ENCODE results near the gene TNNT2. TPM values are rescaled to one million over a fixed set of nuclear protein-coding genes. Genes with fewer than 3 reads are reported as not detected.
A peak's percentile ranks its signal among the peaks of the same experiment; 100 is the strongest.

Gene TNNT2
- total and polyA plus RNA-seq, 8 donors, result 1.5 to 12.0 (median 6.7) TPM; not detected in 4

GRCh38 chr1:201363467-201363866, 14.0 kb downstream of the TNNT2 start:
- no peak overlapping the region for H3K4me3 ChIP-seq
- no peak for TF ChIP-seq EP300 (IDR thresholded peaks at IDR 0.05)
- no peak for TF ChIP-seq POLR2AphosphoS5 (IDR thresholded peaks at IDR 0.05)
- no peak for TF ChIP-seq POLR2A (IDR thresholded peaks at IDR 0.05)
- TF ChIP-seq CTCF (IDR thresholded peaks at IDR 0.05), result no peak

GRCh38 chr1:201362906-201363305, 14.6 kb downstream of the TNNT2 start:
- TF ChIP-seq POLR2AphosphoS5 (IDR thresholded peaks at IDR 0.05) (no peak), CTCF (IDR thresholded peaks at IDR 0.05) (no peak), POLR2A (IDR thresholded peaks at IDR 0.05) (no peak), EP300 (IDR thresholded peaks at IDR 0.05) (no peak)
- Histone ChIP-seq H3K36me3 (no peaks in the 10 kb centered on the region), H3K27ac (no peak overlapping the region), H3K27me3 (peaks cover 0 to 44% (median 3%) of the 10 kb centered on the region in 3 donors), H3K4me3 (no peak overlapping the region), H3K9me3 (no peaks in the 10 kb centered on the region), H3K4me1 (no peaks in the 10 kb centered on the region)
- WGBS, 5 donors, result 86 to 93% (median 92%) methylated on average over 1 to 3 of the region's 3 CpGs
- intact Hi-C loops (cut with DNase I; ENCODE audit: low total_unique reads), result loop anchor here (5.0 kb wide), 1 partner anchor 111 kb away; no protein-coding TSS in a partner anchor
- no peak for DNase-seq

More at GRCh38 chr1:201363467-201363866, 14.0 kb downstream of the TNNT2 start:
- DNase-seq, result no peak
- H3K27me3 ChIP-seq, result peaks cover 0 to 49% (median 3%) of the 10 kb centered on the region in 3 donors
- no peaks in the 10 kb centered on the region for H3K9me3 ChIP-seq
- no peaks in the 10 kb centered on the region for H3K4me1 ChIP-seq
- H3K36me3 ChIP-seq, result no peaks in the 10 kb centered on the region
- no peak overlapping the region for H3K27ac ChIP-seq
- intact Hi-C loops (cut with DNase I; ENCODE audit: low total_unique reads), result loop anchor here (5.0 kb wide), 1 partner anchor 111 kb away; no protein-coding TSS in a partner anchor
- 68 to 88% (median 72%) methylated on average over 8 of the region's 8 CpGs for WGBS, 5 donors

GRCh38 chr1:201361652-201362504, 15.6 kb downstream of the TNNT2 start:
- peak in 1 of 2 donors; percentile 69 for DNase-seq
- H3K9me3 ChIP-seq, result no peaks in the 10 kb centered on the region
- intact Hi-C loops (cut with DNase I; ENCODE audit: low total_unique reads), result loop anchor here (5.0 kb wide), 1 partner anchor 110 kb away; no protein-coding TSS in a partner anchor
- peak in 5 of 7 experiments; percentile 54 to 81 (median 69) for TF ChIP-seq CTCF (IDR thresholded peaks at IDR 0.05)
- no peak for TF ChIP-seq POLR2A (IDR thresholded peaks at IDR 0.05)
- no peaks in the 10 kb centered on the region for H3K36me3 ChIP-seq
- H3K4me1 ChIP-seq, result no peaks in the 10 kb centered on the region
- 39 to 48% (median 44%) methylated on average over 10 of the region's 10 CpGs for WGBS, 5 donors
- peaks cover 0 to 41% (median 0%) of the 10 kb centered on the region in 3 donors for H3K27me3 ChIP-seq
- no peak overlapping the region for H3K27ac ChIP-seq
- no peak overlapping the region for H3K4me3 ChIP-seq

GRCh38 chr1:201360901-201361651, 16.4 kb downstream of the TNNT2 start:
- Histone ChIP-seq H3K27ac (no peak overlapping the region), H3K4me3 (no peak overlapping the region), H3K27me3 (peaks cover 0 to 39% (median 0%) of the 10 kb centered on the region in 3 donors), H3K9me3 (no peaks in the 10 kb centered on the region), H3K4me1 (no peaks in the 10 kb centered on the region), H3K36me3 (no peaks in the 10 kb centered on the region)
- no peak for DNase-seq
- TF ChIP-seq POLR2AphosphoS5 (IDR thresholded peaks at IDR 0.05) (no peak), POLR2A (IDR thresholded peaks at IDR 0.05) (no peak), EP300 (IDR thresholded peaks at IDR 0.05) (no peak), CTCF (IDR thresholded peaks at IDR 0.05) (no peak)
- intact Hi-C loops (cut with DNase I; ENCODE audit: low total_unique reads), result loop anchor here (5.0 kb wide), 1 partner anchor 109 kb away; no protein-coding TSS in a partner anchor
- 76 to 83% (median 81%) methylated on average over 11 to 15 of the region's 15 CpGs for WGBS, 5 donors

All from stomach (tissue), 9 donors.